Stimulated activated CD4-positive, alpha-beta T cell treated with anti-CD3 and anti-CD28 coated beads, Interleukin-2, amount 100 ng/mL, for 24 hours (primary cell): ENCODE results near the gene PRKAG1.

Experiments used
- DNase-seq, 2 donors: peaks; one replicate each; pipeline ENCODE4 v3.0.0-alpha.2; 2020

Gene PRKAG1

GRCh38 chr12:48980389-48980952, 38.1 kb downstream of the PRKAG1 start:
- DNase-seq = peak in 1 of 2 donors; percentile 47

DNA sequence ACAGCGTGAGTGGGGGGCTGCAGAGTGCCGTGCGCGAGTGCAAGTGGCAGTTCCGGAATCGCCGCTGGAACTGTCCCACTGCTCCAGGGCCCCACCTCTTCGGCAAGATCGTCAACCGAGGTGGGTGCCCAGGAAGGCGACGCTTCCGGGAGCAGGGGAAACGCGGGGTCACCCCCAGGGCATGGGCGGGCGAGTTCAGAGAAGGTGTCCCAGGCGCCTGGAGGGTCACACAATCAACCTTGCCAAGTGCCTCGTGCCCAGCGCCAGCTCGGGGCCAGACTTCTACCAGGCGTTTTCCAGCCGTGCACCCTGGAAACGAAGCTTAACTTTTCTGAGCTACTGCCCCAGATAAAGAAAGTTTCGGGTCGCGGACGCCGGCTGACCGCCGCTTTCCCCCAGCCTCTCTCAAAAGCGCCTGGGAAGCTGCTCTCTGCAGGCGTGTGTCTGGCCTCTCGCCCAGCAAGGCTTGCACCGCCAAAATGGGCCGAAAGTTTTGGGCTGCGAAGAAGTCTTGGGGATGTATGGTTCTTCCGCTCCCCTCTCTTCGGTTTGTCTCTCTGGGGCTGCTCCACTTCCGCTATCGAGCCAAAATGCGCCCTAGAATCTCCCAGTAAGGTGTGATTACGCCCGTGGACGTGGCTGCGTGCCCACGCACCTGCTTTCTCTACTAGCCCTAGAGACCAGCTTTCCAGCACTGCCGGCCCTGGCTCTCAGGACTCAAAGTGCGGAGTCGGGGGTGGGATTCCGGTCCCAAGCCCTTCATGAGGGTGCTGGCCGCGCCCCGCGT, 38.8 kb downstream of the PRKAG1 start:
- DNase-seq = peak in 1 of 2 donors; percentile 28

GRCh38 chr12:48978741-48979601, 39.6 kb downstream of the PRKAG1 start:
- peak in 1 of 2 donors; percentile 21 for DNase-seq

GRCh38 chr12:48978291-48978740, 40.3 kb downstream of the PRKAG1 start, which contains the start of gene WNT1:
WNT1 (plus strand) TSS chr12:48978322; CDS start chr12:48978651, 329 bp downstream.
- DNase-seq = peak in 1 of 2 donors; percentile 26

GRCh38 chr12:48977290-48978281, 41.0 kb downstream of the PRKAG1 start:
- peak; percentile 86 to 90 for DNase-seq

DNA sequence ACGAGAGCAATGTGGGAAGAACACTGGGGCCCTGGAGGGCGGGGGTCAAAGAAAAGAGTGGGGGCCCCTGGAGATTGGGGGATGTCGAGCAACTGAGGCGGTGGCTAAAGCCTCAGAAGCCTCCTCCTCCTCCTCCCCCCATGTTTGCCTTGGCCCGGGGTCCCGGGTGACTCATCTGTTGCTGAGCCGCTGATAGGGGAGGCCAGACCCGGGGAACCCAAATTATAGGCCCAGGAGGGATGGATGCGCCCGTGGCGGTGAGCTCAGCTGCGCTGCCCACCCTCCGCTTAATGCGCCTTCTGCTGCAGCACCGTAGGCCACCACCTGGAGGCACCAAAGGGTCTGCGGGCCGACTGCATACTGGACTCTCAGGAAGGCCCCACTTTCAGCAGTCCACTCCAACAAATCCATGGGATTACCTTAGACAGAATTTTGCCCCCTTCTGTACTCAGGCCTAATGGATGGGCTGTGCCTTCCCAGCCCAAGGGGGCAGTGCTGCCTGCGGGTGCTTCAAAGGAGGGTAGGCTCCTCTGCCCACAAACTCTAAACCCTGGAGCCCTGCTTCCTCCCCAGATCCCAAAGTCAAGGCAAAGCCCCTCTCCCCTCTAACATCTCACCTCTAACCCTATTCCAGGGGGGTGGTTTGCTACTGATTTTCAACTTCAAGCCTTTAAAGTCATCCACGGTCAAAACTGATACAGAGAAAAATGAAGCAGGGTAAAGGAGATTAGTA, 44.5 kb downstream of the PRKAG1 start:
- peak; percentile 52 to 57 for DNase-seq

GRCh38 chr12:48973531-48973930, 45.0 kb downstream of the PRKAG1 start:
- DNase-seq = no peak

- DNase-seq = no peak
Observed at GRCh38 chr12:48972952-48973483, 45.6 kb downstream of the PRKAG1 start.

DNA sequence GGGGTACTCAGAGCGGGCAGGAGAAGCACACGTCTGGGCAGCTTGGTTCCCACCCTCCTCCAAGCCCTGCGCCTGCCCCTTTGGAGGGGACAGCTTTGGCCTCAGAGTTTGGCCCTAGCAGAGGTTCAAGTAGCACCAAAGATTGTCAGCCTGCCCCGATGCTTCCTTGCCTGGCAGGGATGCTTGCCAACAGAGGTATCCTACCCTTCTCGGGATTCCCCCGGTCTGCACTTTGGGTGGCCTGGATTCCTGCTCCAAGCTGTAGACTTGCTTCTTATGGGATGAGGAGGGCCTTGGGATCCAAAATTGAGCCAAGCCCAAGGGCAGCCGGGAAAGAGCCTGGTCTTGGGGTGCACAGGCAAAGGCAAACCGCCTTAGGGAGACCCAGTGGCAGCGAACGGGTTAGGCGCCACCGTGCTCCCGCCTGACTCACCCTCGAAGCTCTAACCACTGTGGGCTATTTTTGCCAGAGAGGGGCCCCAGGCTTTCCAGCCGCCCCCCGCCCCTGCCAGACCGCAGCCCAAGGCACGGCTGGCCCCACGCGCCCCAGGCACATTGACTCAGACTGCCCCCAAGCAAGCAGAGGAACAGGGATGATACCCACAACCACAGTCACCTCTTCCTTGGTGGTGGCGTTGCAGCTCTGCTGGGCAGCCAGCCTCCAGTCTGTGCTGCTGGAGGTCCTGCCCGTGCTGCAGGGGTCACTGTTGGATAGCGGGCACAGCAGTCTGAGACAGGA, 46.2 kb downstream of the PRKAG1 start:
- DNase-seq = peak; percentile 45 to 59

GRCh38 chr12:48970702-48971334, 47.8 kb downstream of the PRKAG1 start:
- no peak for DNase-seq

DNA sequence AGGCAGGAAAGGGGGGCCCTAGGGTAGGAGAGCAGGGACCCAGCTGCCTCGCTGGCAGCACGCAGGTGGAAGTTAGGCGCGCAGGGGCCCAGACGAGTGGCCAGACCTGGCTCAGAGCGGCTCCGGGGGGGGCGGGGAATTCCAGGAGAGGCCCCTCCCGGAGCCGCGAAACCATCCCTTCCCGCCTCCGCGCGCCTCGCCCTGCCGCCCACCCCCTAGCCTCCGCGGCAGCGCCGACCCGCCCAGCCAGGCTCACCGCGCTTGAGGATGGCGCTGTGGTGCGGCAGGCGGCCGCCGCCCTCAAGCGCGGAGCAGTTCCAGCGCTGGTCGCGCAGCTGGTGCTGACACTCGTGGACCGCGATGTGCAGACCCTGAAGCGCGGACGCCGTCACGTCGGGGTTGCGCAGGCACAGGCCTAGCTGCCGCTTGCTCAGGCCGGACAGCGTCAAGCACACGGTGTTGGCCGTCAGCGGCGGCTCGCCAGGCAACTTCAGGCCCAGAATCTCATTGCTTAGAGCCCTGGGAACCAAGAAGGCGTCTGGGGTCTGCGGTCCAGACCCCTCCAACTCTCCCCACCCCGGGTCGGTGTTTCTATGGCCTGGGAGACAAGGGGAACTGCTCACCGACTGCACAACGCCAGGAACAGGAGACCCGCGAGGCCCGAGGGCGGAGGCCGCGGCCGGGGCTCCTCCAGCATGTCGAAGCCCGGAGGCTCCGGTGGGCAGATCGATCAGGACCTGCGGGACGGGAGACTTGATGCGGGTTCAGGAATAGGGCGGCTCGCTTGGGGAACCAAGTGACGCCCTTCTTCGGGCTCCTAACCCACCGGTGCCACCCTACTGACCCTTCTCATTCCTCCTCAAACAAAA, 48.5 kb downstream of the PRKAG1 start:
- peak; percentile 45 to 53 for DNase-seq

DNA sequence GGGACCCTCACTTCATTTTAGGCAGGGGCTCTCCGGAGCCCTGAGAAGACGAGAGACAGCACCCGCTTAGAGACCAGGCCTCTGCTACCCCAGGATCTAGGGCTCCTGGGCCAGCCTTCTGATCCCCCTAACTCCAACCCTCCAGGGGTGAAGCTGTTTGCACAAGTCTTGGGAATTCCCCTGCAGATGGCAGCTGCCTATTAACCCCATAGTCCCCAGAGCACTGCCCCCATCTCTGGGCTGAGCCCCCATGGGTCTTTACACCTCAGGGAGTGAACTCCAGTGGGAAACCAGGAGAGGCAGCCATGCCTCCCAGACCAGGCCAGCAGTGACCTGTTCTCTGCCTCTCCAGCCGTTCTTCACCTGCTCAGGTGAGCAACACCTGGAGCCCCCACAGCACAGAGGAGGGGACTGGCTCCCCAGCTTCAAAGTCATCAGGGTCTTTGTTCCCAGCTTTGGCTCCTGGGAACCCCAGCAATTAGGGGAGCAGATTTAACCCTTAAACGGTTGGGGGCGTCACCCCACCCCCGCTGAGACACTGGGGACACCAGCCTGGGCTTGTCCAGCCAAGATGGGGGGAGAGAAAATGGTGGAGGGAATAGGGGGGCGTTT, 49.3 kb downstream of the PRKAG1 start:
- no peak for DNase-seq

- DNase-seq = no peak
Observed at GRCh38 chr12:48968467-48968866, 50.1 kb downstream of the PRKAG1 start.

DNA sequence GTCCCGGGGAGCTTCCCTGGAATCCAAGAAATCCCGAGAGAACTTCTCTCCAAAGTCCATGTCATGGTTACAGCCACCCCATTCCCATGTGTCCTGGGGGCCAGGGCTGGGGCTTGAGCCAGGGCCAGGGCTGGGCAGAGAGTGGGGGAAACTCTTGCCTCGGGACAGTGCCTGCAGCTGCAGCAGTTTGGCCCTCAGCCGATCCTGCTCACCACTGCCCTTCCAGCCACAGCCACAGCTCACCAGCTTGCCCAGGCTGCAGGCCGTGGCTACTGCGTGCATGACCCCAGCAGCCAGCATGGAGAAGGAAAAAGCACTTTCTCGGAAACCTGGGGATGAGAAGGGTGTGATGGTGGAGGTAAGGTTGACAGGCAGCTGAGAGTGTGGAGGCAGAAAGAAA, 50.6 kb downstream of the PRKAG1 start:
- no peak for DNase-seq

DNA sequence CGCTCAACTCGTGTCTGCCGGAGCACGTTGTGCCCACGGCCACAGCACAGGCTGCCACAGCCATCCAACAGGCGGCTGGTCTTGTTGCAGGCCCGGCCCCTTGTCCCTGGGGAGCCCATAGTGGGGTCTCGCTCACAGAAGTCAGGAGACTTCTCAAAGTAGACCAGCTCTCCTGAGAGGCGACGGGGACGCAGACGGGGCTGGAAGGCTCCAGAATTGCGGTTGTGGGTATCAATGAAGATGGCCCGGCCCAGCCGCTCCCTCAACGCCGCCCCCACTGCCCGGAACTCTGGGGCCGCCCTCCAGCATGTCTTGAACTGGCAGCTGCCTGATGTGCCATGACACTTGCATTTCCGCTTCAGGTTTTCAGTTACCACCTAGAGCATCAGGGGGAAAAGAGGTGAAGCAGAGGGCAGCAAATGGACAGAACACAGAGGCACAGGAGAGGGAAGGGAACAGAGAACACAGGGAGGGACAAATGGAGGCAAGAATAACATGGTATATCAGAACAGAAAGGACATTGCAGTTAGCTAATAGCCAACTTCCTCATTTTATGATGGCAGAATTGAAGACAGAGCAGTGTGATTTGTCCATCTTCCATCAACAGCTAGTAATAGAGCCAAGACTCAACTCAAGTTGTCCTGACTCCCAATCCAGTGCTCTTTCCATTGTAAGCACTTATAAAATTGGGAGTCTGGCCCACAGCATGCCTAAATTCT, 52.2 kb downstream of the PRKAG1 start:
- DNase-seq = no peak

- no peak for DNase-seq
Observed at GRCh38 chr12:48965298-48965838, 53.2 kb downstream of the PRKAG1 start.

GRCh38 chr12:48961801-48962200, 56.8 kb downstream of the PRKAG1 start:
- no peak for DNase-seq
